HTERT RPE-1 (cell line): Measurements from ENCODE around the gene CAPNS2.
"Not testable (repeated sequence)": the region's sequence is repeated elsewhere in the genome, so short reads cannot be mapped to it uniquely, and the experiment has no call there.

Experiments
- in situ Hi-C: fragments of 300-500 bp; cut with MboI; formaldehyde crosslinking; loops from 4 replicates; pipeline ENCODE4 v1.14.3; 2020; ENCODE audit warnings: low sequenced_read_pairs

CAPNS2 gene

GRCh38 chr16:55567382-55567781 lies 898 bp downstream of the CAPNS2 start:
- in situ Hi-C loops: no loop called here

- in situ Hi-C loops: no loop called here
Observed at GRCh38 chr16:55568207-55568606, 1.7 kb downstream of the CAPNS2 start.

- in situ Hi-C loops: no loop called here
Observed at GRCh38 chr16:55569025-55569424, 2.5 kb downstream of the CAPNS2 start.

GRCh38 chr16:55570159-55570558 lies 3.7 kb downstream of the CAPNS2 start:
- in situ Hi-C loops: no loop called here

GRCh38 chr16:55571191-55571897 lies 4.9 kb downstream of the CAPNS2 start:
- in situ Hi-C loops: no loop called here

- in situ Hi-C loops: no loop called here
Observed at GRCh38 chr16:55572439-55572838, 6.0 kb downstream of the CAPNS2 start.

GRCh38 chr16:55574811-55575210 lies 8.3 kb downstream of the CAPNS2 start:
- in situ Hi-C loops: no loop called here

GRCh38 chr16:55575496-55575895 lies 9.0 kb downstream of the CAPNS2 start:
- in situ Hi-C loops: no loop called here

GRCh38 chr16:55576384-55576783 lies 9.9 kb downstream of the CAPNS2 start:
- in situ Hi-C loops: no loop called here

GRCh38 chr16:55577887-55578286 lies 11.4 kb downstream of the CAPNS2 start:
- in situ Hi-C loops: no loop called here

- in situ Hi-C loops: no loop called here
Observed at GRCh38 chr16:55585631-55586030, 19.1 kb downstream of the CAPNS2 start.

- in situ Hi-C loops: no loop called here
Observed at GRCh38 chr16:55588799-55589198, 22.3 kb downstream of the CAPNS2 start.

- in situ Hi-C loops: no loop called here
Observed at GRCh38 chr16:55592306-55592705, 25.8 kb downstream of the CAPNS2 start.

- in situ Hi-C loops: no loop called here
Observed at GRCh38 chr16:55597928-55598327, 31.4 kb downstream of the CAPNS2 start.

GRCh38 chr16:55605754-55606336 lies 39.4 kb downstream of the CAPNS2 start:
- in situ Hi-C loops: no loop called here

- in situ Hi-C loops: no loop called here
Observed at GRCh38 chr16:55613613-55614335, 47.3 kb downstream of the CAPNS2 start.

GRCh38 chr16:55615071-55615470 lies 48.6 kb downstream of the CAPNS2 start:
- in situ Hi-C loops: no loop called here

GRCh38 chr16:55615670-55616069 lies 49.2 kb downstream of the CAPNS2 start:
- in situ Hi-C loops: not testable (repeated sequence)
